GM12864 (cell line): ENCODE data around the gene CPE.

Experiments
- DNase-seq: peaks from one replicate; pipeline ENCODE4 v3.0.0-alpha.2; 2011; ENCODE audit warnings: low read depth
- H3K4me3 ChIP-seq: 2 replicates; pipeline ENCODE4 v1.5.1; 2011; ENCODE audit warnings: mild to moderate bottlenecking, low read depth, low read length, control low read depth
- CTCF ChIP-seq: IDR thresholded peaks from 2 replicates; pipeline ENCODE4 v1.5.1; 2011; ENCODE audit warnings: low read depth, mild to moderate bottlenecking, moderate library complexity, low read length, control low read depth, inconsistent platforms; ENCODE audit errors: missing control alignments

Gene CPE

DNA sequence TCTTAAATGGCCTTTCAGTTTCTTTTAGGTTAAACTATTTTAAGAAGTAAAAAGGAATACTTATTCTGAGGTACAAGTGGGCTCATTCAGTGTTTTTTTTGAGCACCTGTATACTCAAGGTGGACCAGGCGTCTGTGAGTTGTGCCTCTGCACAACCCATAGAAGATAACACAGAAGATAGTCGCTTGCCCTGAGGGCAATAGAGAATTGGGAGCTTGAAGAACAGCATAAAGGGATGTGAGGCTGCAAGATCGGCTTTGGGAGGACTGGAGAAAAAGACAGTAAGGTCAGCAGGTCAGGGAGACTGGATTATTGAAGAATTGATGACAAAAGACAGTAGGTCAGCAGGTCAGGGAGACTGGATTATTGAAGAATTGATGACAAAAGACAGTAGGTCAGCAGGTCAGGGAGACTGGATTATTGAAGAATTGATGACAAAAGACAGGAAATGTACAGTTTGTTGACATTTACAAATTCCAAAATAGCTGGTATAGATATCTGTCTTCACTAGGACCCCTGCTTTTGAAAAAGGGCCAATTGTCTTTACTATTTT lies 3.1 kb downstream of the CPE start:
- TF ChIP-seq CTCF, result no peak
- no peak overlapping the region for H3K4me3 ChIP-seq
- DNase-seq, result no peak

DNA sequence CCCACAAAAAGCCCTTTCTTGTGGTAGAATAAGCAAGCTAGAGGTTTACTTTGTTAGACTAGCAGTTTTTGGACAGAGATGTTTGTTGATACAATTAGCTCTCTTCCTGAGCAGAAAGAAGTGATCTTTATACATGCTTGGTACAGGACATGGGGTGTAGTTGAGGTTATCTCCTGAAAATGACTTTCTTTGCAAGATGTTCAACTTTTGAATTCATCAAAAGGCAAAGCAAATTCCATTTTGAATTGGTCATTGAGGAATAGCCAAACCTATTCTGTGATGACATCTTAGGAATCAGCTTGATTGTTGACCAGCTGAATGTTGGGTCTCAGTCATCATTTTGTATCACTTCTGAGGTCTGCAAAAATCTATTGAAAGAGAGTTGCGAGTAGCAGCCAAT lies 3.8 kb downstream of the CPE start:
- no peak overlapping the region for H3K4me3 ChIP-seq
- DNase-seq, result no peak
- no peak for TF ChIP-seq CTCF

GRCh38 chr4:165383591-165384073 lies 4.8 kb downstream of the CPE start:
- no peak for TF ChIP-seq CTCF
- no peak for DNase-seq
- H3K4me3 ChIP-seq, result no peak overlapping the region

DNA sequence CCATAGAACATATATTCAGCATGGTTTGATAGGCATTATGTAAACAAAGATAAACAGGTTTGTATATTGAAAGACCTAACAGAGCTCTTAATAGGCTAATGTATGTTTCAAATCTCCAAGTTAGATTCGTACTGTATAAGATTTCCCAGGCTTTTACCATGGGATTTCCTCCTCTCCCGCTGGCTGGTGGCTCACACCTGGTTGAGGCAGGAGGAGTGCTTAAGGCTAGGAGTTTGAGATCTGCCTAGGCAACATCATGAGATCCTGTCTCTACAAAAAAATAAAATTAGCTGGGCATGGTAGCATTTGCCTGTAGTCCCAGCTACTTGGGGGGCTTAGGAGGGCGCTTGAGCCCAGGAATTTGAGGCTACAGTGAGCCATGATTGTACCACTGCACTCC lies 5.4 kb downstream of the CPE start:
- TF ChIP-seq CTCF, result no peak

DNA sequence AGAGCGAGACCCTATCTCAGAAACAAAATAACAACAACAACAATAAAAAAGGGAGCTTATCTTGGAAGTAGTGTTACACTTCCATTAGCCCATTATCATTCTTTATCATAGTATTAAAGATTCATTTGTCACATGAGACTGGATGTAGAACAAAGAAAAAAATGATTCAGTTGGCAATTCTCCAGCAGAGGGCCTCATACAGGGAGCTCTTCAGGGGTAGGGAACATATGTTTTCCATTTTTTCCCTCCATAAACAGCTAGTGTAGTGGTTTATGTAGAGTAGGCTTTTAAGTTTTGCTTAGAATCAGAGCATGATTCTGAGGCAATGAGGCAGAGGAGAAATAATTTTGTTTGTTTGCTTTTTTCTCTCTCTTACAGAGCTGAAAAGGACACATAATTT lies 5.8 kb downstream of the CPE start:
- no peak overlapping the region for H3K4me3 ChIP-seq
- DNase-seq, result no peak

More for the DNA sequence above, 5.4 kb downstream of the CPE start:
- DNase-seq, result no peak
- no peak overlapping the region for H3K4me3 ChIP-seq

GRCh38 chr4:165385126-165385525 lies 6.3 kb downstream of the CPE start:
- no peak for DNase-seq
- no peak for TF ChIP-seq CTCF
- no peak overlapping the region for H3K4me3 ChIP-seq

More for the DNA sequence above, 5.8 kb downstream of the CPE start:
- TF ChIP-seq CTCF, result no peak

DNA sequence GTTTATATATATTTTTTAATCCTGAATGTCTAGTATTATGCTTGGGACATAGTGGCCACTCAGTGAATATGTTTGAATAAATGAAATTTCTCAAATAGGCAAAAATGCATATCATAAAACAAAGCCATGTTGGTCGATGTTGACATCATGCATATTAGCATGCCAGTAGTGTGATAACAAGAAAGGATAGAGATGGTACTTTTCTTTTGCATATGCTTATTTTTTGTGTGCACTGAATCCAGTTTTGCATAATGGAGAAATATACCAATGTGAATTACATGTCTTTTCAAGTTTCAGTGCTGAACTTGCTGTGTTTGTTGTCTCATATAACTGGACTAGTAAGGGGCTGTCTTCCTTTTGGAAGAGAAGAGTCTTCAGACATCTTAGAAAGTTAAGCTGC lies 7.5 kb downstream of the CPE start:
- no peak overlapping the region for H3K4me3 ChIP-seq
- no peak for DNase-seq
- no peak for TF ChIP-seq CTCF
